ENCODE data around the gene ZNF133.

The ZNF133 gene

GRCh38 chr20:18267815-18268214, 20.5 kb upstream of the ZNF133 start:
- no peaks in the 10 kb centered on the region for H3K4me1 ChIP-seq (ENCODE audit: control insufficient read depth, insufficient read depth, low read length)
- TF ChIP-seq ZNF18 (tag by site-specific recombination; IDR thresholded peaks at IDR 0.05): no peak
- TF ChIP-seq ZNF133 (tag by site-specific recombination; IDR thresholded peaks at IDR 0.05): no peak
- no peak for TF ChIP-seq ZNF707 (tag by site-specific recombination; IDR thresholded peaks at IDR 0.05)
- no peak for TF ChIP-seq ZIC2 (tag by site-specific recombination; IDR thresholded peaks at IDR 0.05)
- no peak for TF ChIP-seq ZNF560 (tag by site-specific recombination; IDR thresholded peaks at IDR 0.05; ENCODE audit: borderline replicate concordance)
- TF ChIP-seq ZNF274 (IDR thresholded peaks at IDR 0.05; ENCODE audit: low read length): no peak
- TF ChIP-seq ZNF274 (tag by site-specific recombination; IDR thresholded peaks at IDR 0.05; ENCODE audit: borderline replicate concordance): no peak
- no peak for TF ChIP-seq ZNF350 (tag by site-specific recombination; IDR thresholded peaks at IDR 0.05)
- TF ChIP-seq ZNF701 (tag by site-specific recombination; IDR thresholded peaks at IDR 0.05): no peak
- TF ChIP-seq YY1 (tag by site-specific recombination; IDR thresholded peaks at IDR 0.05): no peak
- no peak for TF ChIP-seq ZNF302 (tag by site-specific recombination; IDR thresholded peaks at IDR 0.05; ENCODE audit: low read depth)
- no peaks in the 10 kb centered on the region for H3K9me3 ChIP-seq (ENCODE audit: control insufficient read depth, insufficient read depth, low read depth, low read length)
- CTCF ChIA-PET: interaction anchor here (0.5 to 2.4 kb wide), 2 partner anchors 9 to 236 kb away, joined by 3 to 12 read pairs; no protein-coding TSS in a partner anchor
- H3K4me3 ChIP-seq (ENCODE audit: low read depth, low read length): no peak overlapping the region
- POLR2A ChIA-PET: no interaction called here
- H3K36me3 ChIP-seq (ENCODE audit: control insufficient read depth in 2 of 2, insufficient read depth in 1 of 2, low read length in 2 of 2): no peaks in the 10 kb centered on the region
- H3K27ac ChIP-seq (ENCODE audit: extremely low read depth, low read depth, low read length): no peak overlapping the region

GRCh38 chr20:18271160-18271559, 17.2 kb upstream of the ZNF133 start:
- no peak overlapping the region for H3K27ac ChIP-seq (ENCODE audit: extremely low read depth, low read depth, low read length)
- CTCF ChIA-PET: no interaction called here
- POLR2A ChIA-PET: no interaction called here
- TF ChIP-seq ZNF274 (IDR thresholded peaks at IDR 0.05; ENCODE audit: low read length) (no peak), ZNF274 (tag by site-specific recombination; IDR thresholded peaks at IDR 0.05; ENCODE audit: borderline replicate concordance) (no peak), OSR2 (tag by site-specific recombination; IDR thresholded peaks at IDR 0.05) (no peak), ZNF398 (tag by site-specific recombination; IDR thresholded peaks at IDR 0.05) (no peak), KLF17 (tag by site-specific recombination; IDR thresholded peaks at IDR 0.05) (no peak), ZNF510 (tag by site-specific recombination; IDR thresholded peaks at IDR 0.05; ENCODE audit: insufficient replicate concordance) (no peak), ZNF777 (tag by site-specific recombination; IDR thresholded peaks at IDR 0.05; ENCODE audit: borderline replicate concordance) (no peak), BCL11B (tag by site-specific recombination; IDR thresholded peaks at IDR 0.05; ENCODE audit: low read depth) (no peak), ZNF362 (tag by site-specific recombination; IDR thresholded peaks at IDR 0.05) (no peak), ZNF169 (tag by site-specific recombination; IDR thresholded peaks at IDR 0.05) (no peak), ZNF239 (tag by site-specific recombination; IDR thresholded peaks at IDR 0.05) (no peak), PRDM2 (tag by site-specific recombination; IDR thresholded peaks at IDR 0.05; ENCODE audit: borderline replicate concordance) (no peak), ZSCAN5A (tag by site-specific recombination; IDR thresholded peaks at IDR 0.05) (no peak)

More at GRCh38 chr20:18271160-18271559, 17.2 kb upstream of the ZNF133 start:
- Histone ChIP-seq H3K4me1 (ENCODE audit: control insufficient read depth, insufficient read depth, low read length) (no peaks in the 10 kb centered on the region), H3K36me3 (ENCODE audit: control insufficient read depth in 2 of 2, insufficient read depth in 1 of 2, low read length in 2 of 2) (no peaks in the 10 kb centered on the region), H3K4me3 (ENCODE audit: low read depth, low read length) (no peak overlapping the region), H3K9me3 (ENCODE audit: control insufficient read depth, insufficient read depth, low read depth, low read length) (no peaks in the 10 kb centered on the region)

Measured in HEK293 (cell line).